Heart left ventricle (tissue), 16 donors: ENCODE measurements around the gene HYLS1. TPM values are rescaled to one million over a fixed set of nuclear protein-coding genes. Genes with fewer than 3 reads are reported as not detected.

Source experiments
- ATAC-seq, 4 donors: fragments of 200-7000 bp; cut with Tn5 transposase; one replicate each; pipeline ENCODE4 v1.9.1; 2020 to 2022; ENCODE audit warnings: moderate library complexity in 4 of 4, mild to moderate bottlenecking in 3 of 4, moderate number of reproducible peaks in 1 of 4
- DNase-seq, 5 donors: peaks; one replicate each; pipeline ENCODE4 v3.0.0-alpha.2; 2020
- H3K27ac ChIP-seq, 12 donors: fragments of 200-600 bp; sonication (generic) in 4 of 12; one replicate each; pipeline versions ENCODE4 v1.5.0 to v1.8.0; 2016 to 2022; ENCODE audit warnings: mild to moderate bottlenecking in 2 of 12
- H3K27me3 ChIP-seq, 9 donors: fragments of 200-600 bp; sonication (generic) in 2 of 9; one replicate each; pipeline versions ENCODE4 v1.5.1 to v1.8.0; 2016 to 2022; ENCODE audit warnings: mild to moderate bottlenecking in 3 of 9
- H3K36me3 ChIP-seq, 9 donors: fragments of 200-600 bp; sonication (generic) in 2 of 9; one replicate each; pipeline versions ENCODE4 v1.5.0 to v1.8.0; 2018 to 2022; ENCODE audit warnings: mild to moderate bottlenecking in 2 of 9
- H3K4me1 ChIP-seq, 12 donors: fragments of 200-600 bp; sonication (generic) in 4 of 12; one replicate each; pipeline versions ENCODE4 v1.5.0 to v1.8.0; 2016 to 2022; ENCODE audit warnings: mild to moderate bottlenecking in 3 of 12
- H3K4me3 ChIP-seq, 12 donors: fragments of 200-600 bp; sonication (generic) in 4 of 12; one replicate each; pipeline versions ENCODE4 v1.5.0 to v1.8.0; 2017 to 2022; ENCODE audit warnings: mild to moderate bottlenecking in 9 of 12, moderate library complexity in 4 of 12
- H3K9me3 ChIP-seq, 12 donors: fragments of 200-600 bp; sonication (generic) in 4 of 12; one replicate each; pipeline versions ENCODE4 v1.5.0 to v1.8.0; 2016 to 2022; ENCODE audit warnings: mild to moderate bottlenecking in 1 of 12
- CTCF ChIP-seq, 12 donors: fragments of 200-600 bp; sonication (generic) in 4 of 12; IDR thresholded peaks; one replicate each; pipeline versions ENCODE4 v1.5.0 to v1.8.0; 2018 to 2022; ENCODE audit warnings: antibody characterized with exemption in 12 of 12, mild to moderate bottlenecking in 5 of 12
- POLR2A ChIP-seq, 2 donors: fragments of 450-650 bp; IDR thresholded peaks; one replicate each; pipeline ENCODE4 v1.6.1; 2017; ENCODE audit warnings: antibody characterized with exemption in 2 of 2, mild to moderate bottlenecking in 2 of 2, moderate library complexity in 2 of 2
- WGBS, 4 donors: extraction: QIAGEN DNeasy Blood & Tissue Kit in 2 of 4; methylation state at CpG; one replicate each; pipeline versions ENCODE4 v1.1.5 to v1.1.7; 2013 to 2018; 5-methylcytosine and 5-hydroxymethylcytosine counted together
- intact Hi-C, 10 donors: fragments of 100-400 bp; cut with DNase I; formaldehyde crosslinking; loops; one replicate each; pipeline versions ENCODE4 v1.11.1 to v1.14.2; 2022
- polyA plus RNA-seq, 2 donors: library from polyadenylated mRNA; stranded (reverse); fragments of 200-250 nt; gene quantifications; one replicate each; pipeline ENCODE4 v1.2.3, GENCODE V29; 2013
- total RNA-seq, 9 donors: library from RNA; depleted of rRNA in 2 of 9; stranded (reverse); fragments of >200 nt in 2 of 9; fragmentation: NEBNext Ultra II Directional in 3 of 9; extraction: Animal tissue kit (Norgen Biotek cat#: 25700) in 3 of 9; gene quantifications; one replicate each; pipeline versions ENCODE4 v1.1.0 to v1.2.4, GENCODE V29; 2016 to 2023
- donor health status: ischemic (EF 13 %, LVEDD 7.1; RV severe dilation, severe dysfunction).
- donor health status: healthy with polysubstance abuse.
- donor health status: DM: no; HTN: yes; CAD: no.
- donor health status: DM: no; HTN: no; CAD: no.
- donor health status: ischemic (EF 25% LVEDD 6.9; RV normal size, moderate dysfunction).
- donor health status: ischemic (EF 25% LVEDD 5.7; RV mildly dilated, moderate dysfunction).
- donor health status: healthy.
- donor health status: DM: yes; HTN: yes; CAD: no.
- donor health status: ischemic (EF 35%, LVEDD 5.7; RV mildly dilated, moderate dysfunction).
- donor health status: nonischemic (EF 11% LVEDD 7.7; RV severe dilation, severe dysfunction).
- donor health status: DM: yes; HTN: yes; CAD: no.
- donor health status: PGD.
- donor health status: ischemic (EF 29% LVEDD 5.4; RV normal size, mild dysfunction).
- donor health status: nonischemic (EF 23%, LVEDD 6.1; RV moderate dilation, normal function).

Gene HYLS1
- total and polyA plus RNA-seq, 11 donors: 3.0 to 6.9 (median 4.3) TPM

GRCh38 chr11:125935056-125935455, 47.6 kb downstream of the HYLS1 start:
- ATAC-seq: no peak
- H3K36me3 ChIP-seq: no peaks in the 10 kb centered on the region
- intact Hi-C loops: no loop called here
- no peak for TF ChIP-seq CTCF (IDR thresholded peaks at IDR 0.05)
- no peak for TF ChIP-seq POLR2A (IDR thresholded peaks at IDR 0.05)
- WGBS, 4 donors: 93 to 96% (median 95%) methylated on average over 2 of the region's 2 CpGs
- no peak for DNase-seq
- no peak overlapping the region for H3K27ac ChIP-seq
- H3K9me3 ChIP-seq: no peaks in the 10 kb centered on the region
- no peak overlapping the region for H3K4me3 ChIP-seq
- H3K4me1 ChIP-seq: peaks cover 0 to 10% (median 0%) of the 10 kb centered on the region in 12 donors
- no peaks in the 10 kb centered on the region for H3K27me3 ChIP-seq

DNA sequence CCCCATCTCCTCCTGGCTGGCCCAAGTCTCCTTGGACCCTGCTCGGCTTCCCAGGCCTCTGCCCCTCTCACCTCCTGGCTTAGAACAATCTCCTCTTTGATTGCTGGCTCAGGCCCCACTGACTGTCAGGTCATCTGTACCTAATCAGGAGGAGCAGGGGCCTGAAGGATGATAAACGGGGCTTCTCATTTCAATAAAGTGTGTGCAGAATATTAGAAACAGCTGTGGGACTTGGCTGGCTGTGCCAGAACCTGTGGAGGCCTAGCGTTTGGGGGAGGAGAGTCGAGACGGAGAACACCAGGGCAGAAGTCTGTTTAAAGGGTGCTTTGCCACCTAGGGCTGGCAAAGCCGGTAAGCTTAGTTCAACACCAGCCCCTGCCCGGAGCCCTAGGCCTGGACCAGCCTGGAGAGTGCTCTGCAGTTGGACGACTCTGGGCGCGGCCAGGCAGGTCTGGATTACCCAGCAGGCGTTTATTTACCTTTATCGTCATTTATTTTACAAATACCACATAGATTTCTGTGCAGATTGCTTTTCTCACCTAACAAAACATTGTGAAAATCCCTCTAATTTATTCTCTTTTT, 48.2 kb downstream of the HYLS1 start:
- ATAC-seq (no peak), DNase-seq (no peak)
- no peaks in the 10 kb centered on the region for H3K27me3 ChIP-seq
- no peaks in the 10 kb centered on the region for H3K9me3 ChIP-seq
- H3K4me1 ChIP-seq: peaks cover 0 to 10% (median 0%) of the 10 kb centered on the region in 12 donors
- intact Hi-C loops: no loop called here
- TF ChIP-seq POLR2A (IDR thresholded peaks at IDR 0.05) (no peak), CTCF (IDR thresholded peaks at IDR 0.05) (no peak)
- 79 to 83% (median 80%) methylated on average over 11 to 12 of the region's 12 CpGs for WGBS, 4 donors
- no peaks in the 10 kb centered on the region for H3K36me3 ChIP-seq
- H3K27ac ChIP-seq: no peak overlapping the region
- H3K4me3 ChIP-seq: no peak overlapping the region

- no peaks in the 10 kb centered on the region for H3K9me3 ChIP-seq
- 89 to 92% (median 90%) methylated on average over 5 of the region's 5 CpGs for WGBS, 4 donors
- intact Hi-C loops: no loop called here
- H3K27me3 ChIP-seq: no peaks in the 10 kb centered on the region
- no peak overlapping the region for H3K4me3 ChIP-seq
- no peak overlapping the region for H3K27ac ChIP-seq
- H3K4me1 ChIP-seq: peaks cover 0 to 32% (median 11%) of the 10 kb centered on the region in 12 donors
- no peak for DNase-seq
- TF ChIP-seq POLR2A (IDR thresholded peaks at IDR 0.05) (no peak), CTCF (IDR thresholded peaks at IDR 0.05) (no peak)
- ATAC-seq: no peak
- H3K36me3 ChIP-seq: no peaks in the 10 kb centered on the region
Observed at GRCh38 chr11:125938418-125938817, 51.0 kb downstream of the HYLS1 start.

DNA sequence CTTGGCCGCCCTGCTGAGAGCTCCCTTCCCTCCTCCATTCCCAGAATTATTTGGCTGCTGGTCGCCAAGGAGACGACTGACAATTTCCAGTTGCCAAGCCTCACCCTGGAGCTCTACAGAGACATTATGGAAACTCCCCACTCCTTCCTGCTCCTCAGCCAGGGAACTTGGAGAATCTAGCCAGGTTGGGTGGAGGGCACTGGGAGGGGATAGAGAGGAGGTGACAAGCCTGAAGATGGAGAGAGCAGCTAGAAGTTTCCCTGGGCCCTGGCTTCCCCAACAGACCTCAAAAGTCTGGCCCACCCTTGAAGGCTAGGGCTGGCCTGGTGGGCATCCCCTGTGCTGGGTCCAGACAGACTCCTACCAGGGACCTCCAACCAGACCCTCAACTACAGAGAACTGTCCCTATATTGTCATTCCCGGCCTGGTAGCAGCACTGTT, 51.6 kb downstream of the HYLS1 start:
- Histone ChIP-seq H3K36me3 (no peaks in the 10 kb centered on the region), H3K4me3 (no peak overlapping the region), H3K9me3 (no peaks in the 10 kb centered on the region), H3K27me3 (no peaks in the 10 kb centered on the region), H3K4me1 (peaks cover 0 to 32% (median 11%) of the 10 kb centered on the region in 12 donors), H3K27ac (no peak overlapping the region)
- DNase-seq: no peak
- WGBS, 4 donors: 31 to 61% (median 48%) methylated on average over 4 of the region's 4 CpGs
- ATAC-seq: peak in 1 of 4 donors; percentile 40
- intact Hi-C loops: no loop called here
- no peak for TF ChIP-seq POLR2A (IDR thresholded peaks at IDR 0.05)
- no peak for TF ChIP-seq CTCF (IDR thresholded peaks at IDR 0.05)
